ENCODE measurements around the gene GEMIN5.

DNA sequence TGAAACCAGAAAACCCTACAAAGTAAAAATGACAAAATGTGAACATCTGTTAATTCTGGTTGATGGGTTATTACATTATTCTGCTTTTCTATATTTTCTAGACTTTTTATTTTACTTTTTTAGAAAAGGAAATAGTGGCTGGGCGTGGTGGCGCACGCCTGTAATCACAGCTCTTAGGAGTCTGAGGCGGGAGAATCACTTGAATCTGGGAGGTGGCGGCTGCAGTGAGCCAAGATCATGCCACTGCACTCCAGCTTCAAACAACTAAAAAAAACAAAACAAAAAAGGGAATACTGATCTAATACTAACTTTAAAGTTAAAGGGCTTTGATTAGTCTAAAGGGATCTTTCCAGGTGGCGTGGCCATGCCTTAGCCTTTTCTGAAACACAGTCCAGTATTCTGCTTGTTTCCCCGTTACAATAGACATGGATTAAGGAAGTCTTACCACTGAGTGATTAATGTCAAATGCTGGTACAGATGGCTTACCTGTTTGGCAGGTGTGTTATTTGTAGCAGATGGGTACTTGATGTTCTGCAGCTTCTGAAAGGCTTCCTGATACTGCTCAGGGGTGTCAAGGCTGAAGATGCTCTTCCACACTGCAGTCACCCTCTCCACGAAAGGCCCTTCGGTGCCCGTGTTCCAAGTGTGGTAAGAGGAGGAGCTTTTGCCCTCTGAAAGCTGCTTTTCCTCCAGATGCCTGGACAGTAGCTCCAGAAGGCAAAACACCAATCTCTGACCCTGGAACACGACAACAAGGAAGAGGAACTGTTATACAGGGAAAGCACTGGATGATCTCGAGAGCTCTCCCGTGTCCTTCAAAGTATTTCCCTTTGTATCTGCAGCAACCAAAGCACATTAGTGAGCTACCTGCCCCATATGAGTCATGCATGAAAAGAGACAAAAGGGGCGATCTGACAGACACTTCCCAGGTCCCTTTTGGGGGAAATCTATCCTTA, 42.1 kb downstream of the GEMIN5 start:
- TF ChIP-seq EZH2 (IDR thresholded peaks at IDR 0.05; ENCODE audit: low read depth, low read length, severe bottlenecking) (no peak), CEBPB (IDR thresholded peaks at IDR 0.05; ENCODE audit: low read depth, low read length) (no peak), CBX5 (IDR thresholded peaks at IDR 0.05; ENCODE audit: low read depth, low read length) (no peak), TBP (IDR thresholded peaks at IDR 0.05; ENCODE audit: low read depth, low read length) (no peak), JUND (IDR thresholded peaks at IDR 0.05; ENCODE audit: low read length) (no peak), MAFK (IDR thresholded peaks at IDR 0.05; ENCODE audit: low read depth, low read length) (no peak)
- TF ChIP-seq, protein P1, sequence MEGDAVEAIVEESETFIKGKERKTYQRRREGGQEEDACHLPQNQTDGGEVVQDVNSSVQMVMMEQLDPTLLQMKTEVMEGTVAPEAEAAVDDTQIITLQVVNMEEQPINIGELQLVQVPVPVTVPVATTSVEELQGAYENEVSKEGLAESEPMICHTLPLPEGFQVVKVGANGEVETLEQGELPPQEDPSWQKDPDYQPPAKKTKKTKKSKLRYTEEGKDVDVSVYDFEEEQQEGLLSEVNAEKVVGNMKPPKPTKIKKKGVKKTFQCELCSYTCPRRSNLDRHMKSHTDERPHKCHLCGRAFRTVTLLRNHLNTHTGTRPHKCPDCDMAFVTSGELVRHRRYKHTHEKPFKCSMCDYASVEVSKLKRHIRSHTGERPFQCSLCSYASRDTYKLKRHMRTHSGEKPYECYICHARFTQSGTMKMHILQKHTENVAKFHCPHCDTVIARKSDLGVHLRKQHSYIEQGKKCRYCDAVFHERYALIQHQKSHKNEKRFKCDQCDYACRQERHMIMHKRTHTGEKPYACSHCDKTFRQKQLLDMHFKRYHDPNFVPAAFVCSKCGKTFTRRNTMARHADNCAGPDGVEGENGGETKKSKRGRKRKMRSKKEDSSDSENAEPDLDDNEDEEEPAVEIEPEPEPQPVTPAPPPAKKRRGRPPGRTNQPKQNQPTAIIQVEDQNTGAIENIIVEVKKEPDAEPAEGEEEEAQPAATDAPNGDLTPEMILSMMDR (IDR thresholded peaks at IDR 0.05; ENCODE audit: control extremely low read depth in 1 of 3, insufficient read depth in 1 of 3, low read depth in 1 of 3, low read length in 3 of 3), result no peak
- TF ChIP-seq, protein P2, sequence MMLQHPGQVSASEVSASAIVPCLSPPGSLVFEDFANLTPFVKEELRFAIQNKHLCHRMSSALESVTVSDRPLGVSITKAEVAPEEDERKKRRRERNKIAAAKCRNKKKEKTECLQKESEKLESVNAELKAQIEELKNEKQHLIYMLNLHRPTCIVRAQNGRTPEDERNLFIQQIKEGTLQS (IDR thresholded peaks at IDR 0.05; ENCODE audit: insufficient read depth, low read depth, low read length), result no peak
- TF ChIP-seq, protein P3, sequence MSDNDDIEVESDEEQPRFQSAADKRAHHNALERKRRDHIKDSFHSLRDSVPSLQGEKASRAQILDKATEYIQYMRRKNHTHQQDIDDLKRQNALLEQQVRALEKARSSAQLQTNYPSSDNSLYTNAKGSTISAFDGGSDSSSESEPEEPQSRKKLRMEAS (IDR thresholded peaks at IDR 0.05), result no peak

Measured in H1 (cell line).